CD4-positive, CD25-positive, alpha-beta regulatory T cell (primary cell): ENCODE results near the gene TBC1D7. TPM values are rescaled to one million over a fixed set of nuclear protein-coding genes. Genes with fewer than 3 reads are reported as not detected.

Source experiments
- ATAC-seq, 2 donors: fragments of 150-1000 bp; cut with Tn5 transposase; one replicate each; pipeline ENCODE4 v1.10.0; 2021; ENCODE audit warnings: low read depth in 2 of 2, moderate number of reproducible peaks in 2 of 2, moderate library complexity in 1 of 2
- DNase-seq, 3 donors: peaks; one replicate each; pipeline versions ENCODE4 v3.0.0 to v3.0.0-alpha.2; 2012 to 2022; ENCODE audit warnings: mixed read lengths in 1 of 3
- H3K27ac ChIP-seq: one replicate; pipeline ENCODE4 v1.7.0; 2013; ENCODE audit warnings: mild to moderate bottlenecking, low read length; ENCODE audit not compliant: insufficient read depth, poor library complexity, severe bottlenecking
- H3K27me3 ChIP-seq: one replicate; pipeline ENCODE4 v1.7.0; 2013; ENCODE audit warnings: low read length; ENCODE audit not compliant: control insufficient read depth, insufficient read depth
- H3K36me3 ChIP-seq: one replicate; pipeline ENCODE4 v1.7.0; 2013; ENCODE audit warnings: mild to moderate bottlenecking, low read length, moderate library complexity; ENCODE audit not compliant: control insufficient read depth, insufficient read depth
- H3K4me1 ChIP-seq: 2 replicates; pipeline ENCODE4 v1.7.0; 2013; ENCODE audit warnings: mild to moderate bottlenecking, low read length; ENCODE audit not compliant: insufficient read depth, control insufficient read depth, poor library complexity, severe bottlenecking
- H3K4me3 ChIP-seq: one replicate; pipeline ENCODE4 v1.7.0; 2013; ENCODE audit warnings: low read depth, mild to moderate bottlenecking, low read length, moderate library complexity
- H3K9me3 ChIP-seq, 2 experiments: 1 replicate in 1 of 2; 2 replicates in 1 of 2; pipeline ENCODE4 v1.7.0; 2013; ENCODE audit warnings: low read length in 2 of 2, mild to moderate bottlenecking in 1 of 2, moderate library complexity in 1 of 2; ENCODE audit not compliant: control insufficient read depth in 2 of 2
- H3K27ac Mint-ChIP-seq, 3 donors: one replicate each; pipeline ENCODE4 v1.8.0; 2020 to 2022; ENCODE audit warnings: mild to moderate bottlenecking in 3 of 3, mixed read lengths in 3 of 3, moderate library complexity in 2 of 3
- H3K27me3 Mint-ChIP-seq: one replicate; pipeline ENCODE4 v1.8.0; 2022; ENCODE audit warnings: mild to moderate bottlenecking, mixed read lengths
- H3K36me3 Mint-ChIP-seq: one replicate; pipeline ENCODE4 v1.8.0; 2020; ENCODE audit warnings: mixed read lengths
- H3K4me1 Mint-ChIP-seq, 4 donors: one replicate each; pipeline ENCODE4 v1.8.0; 2020 to 2022; ENCODE audit warnings: mixed read lengths in 4 of 4, mild to moderate bottlenecking in 1 of 4
- H3K4me3 Mint-ChIP-seq, 4 donors: one replicate each; pipeline ENCODE4 v1.8.0; 2020 to 2022; ENCODE audit warnings: mild to moderate bottlenecking in 4 of 4, mixed read lengths in 4 of 4, moderate library complexity in 3 of 4
- H3K9me3 Mint-ChIP-seq, 7 donors: one replicate each; pipeline ENCODE4 v1.8.0; 2020 to 2022; ENCODE audit warnings: mixed read lengths in 7 of 7, mild to moderate bottlenecking in 3 of 7, moderate library complexity in 2 of 7
- polyA plus RNA-seq, 4 donors: library from polyadenylated mRNA; unstranded; fragments of 300-500 nt; fragmentation: Illumina TruSeq; gene quantifications; one replicate each; pipeline ENCODE4 v1.2.3, GENCODE V29; 2021
- total RNA-seq: library from RNA; stranded (reverse); gene quantifications from one replicate; pipeline ENCODE4 v1.2.3, GENCODE V29; 2022

Gene TBC1D7
- total and polyA plus RNA-seq, 5 donors from 2014 or later: 16.2 to 31.3 (median 20.7) TPM

DNA sequence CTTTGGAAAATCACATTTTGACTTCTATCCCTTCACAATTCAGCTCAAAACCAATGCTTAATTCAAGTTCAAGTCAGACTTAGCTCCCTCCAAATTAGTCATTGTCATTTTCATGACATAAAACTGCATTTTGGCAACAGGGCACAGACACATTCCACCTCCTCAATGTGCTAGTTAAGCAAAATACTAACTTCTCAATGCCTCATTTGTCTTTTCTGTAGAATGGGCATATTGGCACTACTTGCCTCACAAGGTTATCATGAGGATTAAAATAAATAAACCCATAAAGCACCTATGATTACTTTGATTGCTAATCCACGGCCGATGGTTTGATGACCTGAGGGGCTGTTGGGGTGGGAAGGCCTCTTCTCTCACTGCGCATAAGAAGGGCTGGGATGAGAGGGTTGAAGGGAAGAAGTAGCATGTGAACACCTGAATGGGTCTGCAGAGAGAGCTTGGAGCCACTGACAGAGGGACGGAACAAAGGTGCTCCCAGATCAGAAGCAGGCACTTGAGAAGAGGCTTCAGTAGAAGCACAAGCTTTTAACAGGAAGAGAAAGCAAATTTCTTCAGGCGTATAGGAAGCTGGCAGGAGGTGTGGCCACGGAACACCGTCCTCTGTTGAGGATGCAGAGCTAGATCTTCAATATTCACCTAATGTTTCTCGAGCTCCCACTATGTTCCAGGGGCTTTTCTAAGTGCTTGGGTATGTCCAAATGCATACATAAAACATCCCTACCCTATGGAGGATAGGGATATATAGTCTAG lies 11.7 kb upstream of the TBC1D7 start:
- peaks cover 0 to 6% (median 2%) of the 10 kb centered on the region in 4 donors for H3K4me1 Mint-ChIP-seq

DNA sequence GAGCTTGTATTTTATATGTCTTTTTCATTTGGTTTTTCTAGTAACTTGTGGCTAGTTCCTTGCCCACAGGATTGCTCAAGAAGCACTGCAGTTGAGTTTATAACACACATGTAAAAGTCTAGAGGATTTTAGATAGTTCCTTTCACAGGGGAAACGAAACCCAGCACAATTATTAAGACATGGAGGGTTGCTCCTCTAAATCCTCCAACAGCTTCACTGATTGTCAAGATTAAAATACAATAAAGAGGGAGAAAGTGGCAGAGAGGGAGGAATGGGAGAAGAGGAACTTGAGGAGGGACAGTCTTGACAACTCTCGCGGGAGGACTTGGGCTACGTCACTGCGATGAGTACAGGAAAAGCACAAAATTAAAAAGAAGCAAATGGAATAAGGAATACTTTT lies 9.7 kb upstream of the TBC1D7 start:
- Mint-ChIP-seq H3K27me3 (peaks cover 4% of the 10 kb centered on the region), H3K4me3 (no peak overlapping the region), H3K36me3 (no peaks in the 10 kb centered on the region), H3K27ac (no peak overlapping the region), H3K9me3 (peaks cover 0 to 9% (median 0%) of the 10 kb centered on the region in 7 donors), H3K4me1 (peaks cover 0 to 6% (median 2%) of the 10 kb centered on the region in 4 donors)
- Histone ChIP-seq H3K36me3 (no peaks in the 10 kb centered on the region), H3K4me1 (no peaks in the 10 kb centered on the region), H3K4me3 (no peak overlapping the region), H3K9me3 (no peaks in the 10 kb centered on the region), H3K27me3 (peaks cover 2% of the 10 kb centered on the region), H3K27ac (no peak overlapping the region)
- no peak for DNase-seq
- no peak for ATAC-seq

More for the DNA sequence above, 11.7 kb upstream of the TBC1D7 start:
- ATAC-seq (no peak), DNase-seq (no peak)
- no peaks in the 10 kb centered on the region for H3K36me3 ChIP-seq
- Mint-ChIP-seq H3K9me3 (peaks cover 0 to 9% (median 0%) of the 10 kb centered on the region in 7 donors), H3K36me3 (no peaks in the 10 kb centered on the region), H3K27me3 (peaks cover 4% of the 10 kb centered on the region), H3K4me3 (no peak overlapping the region), H3K27ac (peak overlapping the region in 1 of 3 donors; percentile 74)
- H3K4me1 ChIP-seq: no peaks in the 10 kb centered on the region
- H3K27me3 ChIP-seq: peaks cover 2% of the 10 kb centered on the region
- H3K9me3 ChIP-seq: no peaks in the 10 kb centered on the region
- H3K27ac ChIP-seq: no peak overlapping the region
- no peak overlapping the region for H3K4me3 ChIP-seq

DNA sequence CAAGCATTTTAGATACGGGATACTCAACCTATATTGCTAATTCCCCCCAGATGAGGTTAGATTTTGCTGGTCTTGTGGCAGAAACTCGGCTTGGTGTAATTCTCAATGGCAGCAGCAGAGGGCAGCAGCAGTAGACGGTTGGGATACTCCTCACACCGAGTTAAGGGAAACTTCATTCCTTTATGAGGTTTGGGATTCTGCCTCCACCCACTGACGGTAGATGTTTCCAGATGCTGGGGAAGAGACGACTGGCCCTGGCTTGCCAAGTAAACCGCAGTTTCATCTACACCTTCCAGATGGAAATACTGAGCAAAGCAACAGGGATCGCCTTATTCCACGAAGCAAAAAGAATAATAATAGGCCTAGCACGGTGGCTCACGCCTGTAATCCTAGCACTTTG lies 8.2 kb upstream of the TBC1D7 start:
- DNase-seq (peak; percentile 54 to 72 (median 66)), ATAC-seq (peak; percentile 71 to 72)
- no peaks in the 10 kb centered on the region for H3K36me3 Mint-ChIP-seq
- no peaks in the 10 kb centered on the region for H3K4me1 ChIP-seq
- H3K4me3 Mint-ChIP-seq: no peak overlapping the region
- H3K4me1 Mint-ChIP-seq: peaks cover 0 to 6% (median 4%) of the 10 kb centered on the region in 4 donors
- H3K27me3 Mint-ChIP-seq: peaks cover 4% of the 10 kb centered on the region
- H3K36me3 ChIP-seq: no peaks in the 10 kb centered on the region
- no peak overlapping the region for H3K27ac ChIP-seq
- H3K27ac Mint-ChIP-seq: no peak overlapping the region
- H3K27me3 ChIP-seq: peaks cover 2% of the 10 kb centered on the region
- no peak overlapping the region for H3K4me3 ChIP-seq
- H3K9me3 ChIP-seq: no peaks in the 10 kb centered on the region
- H3K9me3 Mint-ChIP-seq: peaks cover 0 to 4% (median 0%) of the 10 kb centered on the region in 7 donors

GRCh38 chr6:13334953-13335352 lies 6.6 kb upstream of the TBC1D7 start:
- no peaks in the 10 kb centered on the region for H3K9me3 Mint-ChIP-seq
- ATAC-seq: no peak
- Histone ChIP-seq H3K27ac (no peak overlapping the region), H3K27me3 (no peaks in the 10 kb centered on the region), H3K36me3 (no peaks in the 10 kb centered on the region), H3K4me1 (no peaks in the 10 kb centered on the region), H3K9me3 (no peaks in the 10 kb centered on the region), H3K4me3 (no peak overlapping the region)
- no peak overlapping the region for H3K4me3 Mint-ChIP-seq
- peak overlapping the region in 2 of 3 donors; percentile 43 to 52 for H3K27ac Mint-ChIP-seq
- H3K4me1 Mint-ChIP-seq: peaks cover 0 to 7% (median 4%) of the 10 kb centered on the region in 4 donors
- no peak for DNase-seq
- H3K27me3 Mint-ChIP-seq: peaks cover 2% of the 10 kb centered on the region
- no peaks in the 10 kb centered on the region for H3K36me3 Mint-ChIP-seq

DNA sequence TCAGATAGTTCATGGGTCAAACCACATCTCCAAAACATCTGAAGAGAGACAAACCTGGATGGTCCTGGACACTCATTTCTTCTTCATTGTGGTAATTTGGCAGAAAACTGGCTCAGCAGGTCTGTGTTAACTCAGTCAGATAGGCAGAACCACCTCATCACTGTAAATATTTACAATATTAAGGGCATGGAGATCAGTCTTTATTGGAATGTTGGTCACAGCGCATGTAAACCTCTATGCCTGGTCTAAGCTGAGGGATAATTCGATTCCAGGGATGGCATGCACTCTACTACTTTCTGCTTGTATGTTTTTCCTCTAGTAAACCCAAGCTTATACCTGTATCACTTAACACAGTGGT lies 4.0 kb upstream of the TBC1D7 start:
- no peaks in the 10 kb centered on the region for H3K9me3 ChIP-seq
- peaks cover 15% of the 10 kb centered on the region for H3K4me1 ChIP-seq
- Mint-ChIP-seq H3K4me3 (no peak overlapping the region), H3K27me3 (peaks cover 4% of the 10 kb centered on the region), H3K27ac (no peak overlapping the region), H3K9me3 (no peaks in the 10 kb centered on the region), H3K4me1 (peaks cover 6 to 26% (median 15%) of the 10 kb centered on the region in 4 donors), H3K36me3 (peaks cover 3% of the 10 kb centered on the region)
- no peak for DNase-seq
- H3K27me3 ChIP-seq: no peaks in the 10 kb centered on the region
- H3K36me3 ChIP-seq: no peaks in the 10 kb centered on the region
- no peak for ATAC-seq
- no peak overlapping the region for H3K4me3 ChIP-seq
- H3K27ac ChIP-seq: no peak overlapping the region

GRCh38 chr6:13331516-13332348 lies 3.4 kb upstream of the TBC1D7 start:
- ATAC-seq (no peak), DNase-seq (peak in 2 of 3 donors; percentile 40 to 56)
- H3K9me3 Mint-ChIP-seq: no peaks in the 10 kb centered on the region
- H3K27ac ChIP-seq: no peak overlapping the region
- no peaks in the 10 kb centered on the region for H3K9me3 ChIP-seq
- H3K4me3 ChIP-seq: no peak overlapping the region
- no peaks in the 10 kb centered on the region for H3K36me3 ChIP-seq
- H3K27me3 ChIP-seq: no peaks in the 10 kb centered on the region
- H3K27me3 Mint-ChIP-seq: peaks cover 4% of the 10 kb centered on the region
- H3K36me3 Mint-ChIP-seq: peaks cover 3% of the 10 kb centered on the region
- peaks cover 10 to 31% (median 18%) of the 10 kb centered on the region in 4 donors for H3K4me1 Mint-ChIP-seq
- H3K4me3 Mint-ChIP-seq: peak overlapping the region in 2 of 4 donors; percentile 75 to 76
- H3K27ac Mint-ChIP-seq: peak overlapping the region in 2 of 3 donors; percentile 24 to 53
- peaks cover 19% of the 10 kb centered on the region for H3K4me1 ChIP-seq

DNA sequence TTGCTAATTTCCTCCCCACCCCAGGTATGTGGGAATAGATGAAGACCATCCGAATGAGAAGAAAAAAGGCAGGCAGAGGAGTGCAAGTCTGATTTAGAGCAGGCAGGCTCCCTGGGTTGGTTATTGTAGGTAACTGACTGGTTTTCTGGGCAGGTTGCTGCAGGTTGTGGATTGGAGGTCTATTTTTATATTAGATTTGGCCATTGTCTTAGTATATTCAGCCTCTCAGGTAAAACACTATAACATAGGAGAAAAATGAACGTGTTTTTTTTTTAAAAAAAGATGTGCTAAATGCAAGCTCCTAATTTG lies 492 bp upstream of the TBC1D7 start:
- Mint-ChIP-seq H3K27ac (peak overlapping the region; percentile 96 to 98 (median 97)), H3K27me3 (peaks cover 4% of the 10 kb centered on the region), H3K9me3 (no peaks in the 10 kb centered on the region), H3K4me3 (peak overlapping the region; percentile 95 to 98 (median 96)), H3K4me1 (peaks cover 15 to 38% (median 22%) of the 10 kb centered on the region in 4 donors), H3K36me3 (peaks cover 18% of the 10 kb centered on the region)
- H3K4me3 ChIP-seq: peak overlapping the region; percentile 87
- peaks cover 13% of the 10 kb centered on the region for H3K36me3 ChIP-seq
- DNase-seq (no peak), ATAC-seq (peak in 1 of 2 donors; percentile 2)
- H3K4me1 ChIP-seq: peaks cover 19% of the 10 kb centered on the region
- H3K27ac ChIP-seq: peak overlapping the region; percentile 83
- no peaks in the 10 kb centered on the region for H3K9me3 ChIP-seq
- H3K27me3 ChIP-seq: no peaks in the 10 kb centered on the region
